HG02642 (cell line): ENCODE measurements around the gene COLGALT1.
A peak's percentile ranks its signal among the peaks of the same experiment; 100 is the strongest.
"Not testable (repeated sequence)": the region's sequence is repeated elsewhere in the genome, so short reads cannot be mapped to it uniquely, and the experiment has no call there.

ENCODE experiments used
- ATAC-seq: cut with Tn5 transposase; IDR thresholded peaks from one replicate; pipeline ENCODE4 v1.9.1; 2021; ENCODE audit warnings: mild to moderate bottlenecking; ENCODE audit not compliant: unreplicated experiment, poor library complexity

COLGALT1 gene

DNA sequence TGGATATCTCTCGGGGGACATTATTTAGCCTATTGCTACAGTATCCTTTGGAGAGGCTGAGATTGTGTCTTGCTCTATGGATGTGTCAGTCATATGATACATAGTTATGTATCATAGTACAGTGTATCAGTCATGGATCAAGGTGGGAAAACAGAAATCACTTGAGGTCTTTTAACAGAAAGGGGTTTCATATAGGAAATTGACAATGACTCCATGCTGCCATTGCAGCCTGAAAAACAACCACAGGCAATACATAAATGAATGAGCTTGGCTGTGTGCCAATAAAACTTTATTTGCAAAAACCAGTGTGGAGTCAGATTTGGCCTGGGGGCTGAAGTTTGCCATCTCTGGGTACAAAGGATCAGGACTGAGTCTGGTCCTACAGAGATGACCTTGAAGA is 35.4 kb downstream of the COLGALT1 start:
- no peak for ATAC-seq

- ATAC-seq = not testable (repeated sequence)
Observed at GRCh38 chr19:17594296-17594695, 38.8 kb downstream of the COLGALT1 start.

DNA sequence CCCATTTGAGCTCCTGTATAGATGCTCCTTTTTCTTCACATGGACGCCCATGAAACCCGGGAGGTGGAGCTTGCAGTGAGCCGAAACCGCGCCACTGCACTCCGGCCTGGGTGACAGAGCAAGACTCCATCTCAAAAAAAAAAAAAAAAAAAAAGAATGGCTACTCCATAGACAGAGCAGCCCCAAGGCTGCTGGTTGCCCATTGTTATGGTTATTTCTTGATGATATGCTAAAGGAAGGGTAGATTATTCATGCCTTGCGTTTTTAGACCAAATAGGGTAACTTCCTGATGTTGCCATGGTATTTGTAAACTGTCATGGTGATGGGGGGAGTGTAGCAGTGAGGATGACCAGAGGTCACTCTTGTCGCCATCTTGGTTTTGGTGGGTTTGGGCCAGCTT is 42.6 kb downstream of the COLGALT1 start:
- not testable (repeated sequence) for ATAC-seq

DNA sequence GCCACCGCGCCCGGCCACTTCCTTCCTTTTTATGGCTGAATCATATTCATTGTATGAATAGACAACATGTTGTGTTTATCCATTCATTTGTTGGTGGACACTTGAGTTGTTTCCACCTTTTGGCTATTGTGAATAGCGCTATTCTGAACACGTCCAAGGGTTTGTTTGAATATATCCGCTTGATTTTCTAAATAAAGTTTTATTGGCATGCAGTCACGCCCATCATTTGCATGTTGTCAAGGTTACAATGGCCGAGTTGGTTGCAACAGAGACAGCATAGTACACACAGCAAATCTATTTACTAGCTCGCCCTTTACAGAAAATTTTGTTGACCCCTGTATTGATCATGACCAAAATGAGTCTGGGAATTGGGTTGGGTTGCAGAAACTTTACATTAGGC is 43.5 kb downstream of the COLGALT1 start:
- no peak for ATAC-seq

GRCh38 chr19:17599780-17600179 is 44.3 kb downstream of the COLGALT1 start:
- ATAC-seq = no peak

DNA sequence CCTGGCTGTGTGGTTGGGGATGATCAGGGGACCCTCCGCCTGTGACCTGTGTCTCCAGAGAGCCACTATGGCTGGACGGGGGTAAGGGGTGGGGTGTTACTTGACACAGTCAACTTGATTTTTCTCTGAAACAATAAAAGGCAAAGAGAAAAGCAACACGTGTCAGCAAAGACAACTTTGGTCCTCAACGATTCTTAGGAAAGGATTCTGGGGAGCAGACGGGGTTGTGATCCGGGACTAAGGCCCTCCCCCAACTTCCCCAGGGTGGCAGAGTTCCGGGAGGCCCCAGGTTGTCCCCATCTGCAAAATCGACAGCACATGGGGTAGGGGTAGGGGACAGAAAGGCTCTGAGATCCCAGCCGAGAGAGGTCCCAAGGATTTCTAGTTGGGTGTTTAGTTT is 46.2 kb downstream of the COLGALT1 start:
- ATAC-seq = no peak

DNA sequence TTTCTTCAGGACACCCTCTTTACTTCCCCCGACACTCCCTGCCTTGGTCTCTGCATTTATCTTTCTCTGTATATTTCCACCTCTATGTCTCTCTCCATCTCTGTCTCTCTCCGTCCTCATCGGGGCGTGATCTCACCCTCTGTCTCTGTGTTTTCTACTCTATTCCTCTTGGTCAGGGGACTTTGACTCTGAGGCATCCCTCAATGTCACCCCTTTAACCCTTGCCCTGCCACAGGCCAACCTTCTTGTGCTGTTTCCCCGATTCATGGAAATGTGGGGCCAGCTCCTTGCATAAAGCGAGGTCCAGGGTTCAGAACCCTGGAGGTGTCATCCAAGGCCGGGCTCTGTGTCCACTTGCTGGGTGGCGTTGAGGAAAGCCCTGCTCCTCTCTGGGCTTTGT is 46.8 kb downstream of the COLGALT1 start:
- ATAC-seq = no peak

DNA sequence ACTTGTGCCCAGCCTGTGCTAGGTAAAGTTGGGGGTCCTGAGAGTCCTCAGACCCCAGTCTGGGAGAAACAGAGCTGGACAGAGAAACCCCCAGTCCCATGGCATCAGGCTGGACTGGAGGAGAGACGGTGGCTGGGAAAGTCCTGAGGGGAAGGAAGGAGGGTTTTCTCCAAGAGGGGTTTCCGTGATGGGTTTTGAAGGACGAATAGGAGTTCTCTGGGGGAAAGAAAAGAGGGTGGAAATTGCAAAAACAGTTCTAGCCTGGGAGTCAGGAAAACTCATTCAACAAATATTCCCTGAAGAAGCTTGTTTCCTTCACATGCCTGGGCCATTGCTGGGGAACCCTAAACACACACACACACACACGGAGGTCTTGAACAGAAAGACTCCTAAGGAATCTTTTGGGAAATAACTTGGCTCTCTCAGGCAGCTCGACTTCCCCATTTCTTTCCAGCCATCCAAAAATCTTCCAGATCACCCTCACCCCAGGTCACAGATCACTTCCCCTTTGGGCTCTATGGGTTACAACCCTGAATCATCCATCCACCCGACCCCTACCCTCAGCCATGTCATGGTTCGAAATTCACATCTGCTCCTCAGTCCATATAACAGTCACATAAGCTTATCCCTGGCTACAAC is 47.5 kb downstream of the COLGALT1 start:
- ATAC-seq = no peak

- ATAC-seq = no peak
Observed at GRCh38 chr19:17604372-17605025, 49.0 kb downstream of the COLGALT1 start.

DNA sequence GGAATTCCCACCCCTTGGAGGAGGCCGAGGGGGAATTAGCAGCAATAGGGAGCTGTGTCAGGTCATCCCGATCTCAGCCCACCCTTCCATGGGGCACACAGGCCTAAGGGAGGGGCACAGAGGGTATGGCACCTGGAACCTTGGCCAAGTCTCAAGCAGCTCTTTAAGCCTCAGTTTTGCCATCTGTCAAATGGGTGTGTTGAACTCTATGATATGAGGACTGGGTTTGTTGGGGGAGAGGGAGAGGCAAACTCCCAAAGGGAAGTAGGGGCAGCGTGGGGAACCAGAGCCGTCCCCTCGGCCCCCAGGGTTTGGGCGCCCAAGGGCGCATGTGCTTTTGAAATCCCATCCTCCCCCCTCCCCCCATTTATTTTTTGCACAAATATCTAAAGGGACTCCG is 49.7 kb downstream of the COLGALT1 start:
- ATAC-seq = no peak

DNA sequence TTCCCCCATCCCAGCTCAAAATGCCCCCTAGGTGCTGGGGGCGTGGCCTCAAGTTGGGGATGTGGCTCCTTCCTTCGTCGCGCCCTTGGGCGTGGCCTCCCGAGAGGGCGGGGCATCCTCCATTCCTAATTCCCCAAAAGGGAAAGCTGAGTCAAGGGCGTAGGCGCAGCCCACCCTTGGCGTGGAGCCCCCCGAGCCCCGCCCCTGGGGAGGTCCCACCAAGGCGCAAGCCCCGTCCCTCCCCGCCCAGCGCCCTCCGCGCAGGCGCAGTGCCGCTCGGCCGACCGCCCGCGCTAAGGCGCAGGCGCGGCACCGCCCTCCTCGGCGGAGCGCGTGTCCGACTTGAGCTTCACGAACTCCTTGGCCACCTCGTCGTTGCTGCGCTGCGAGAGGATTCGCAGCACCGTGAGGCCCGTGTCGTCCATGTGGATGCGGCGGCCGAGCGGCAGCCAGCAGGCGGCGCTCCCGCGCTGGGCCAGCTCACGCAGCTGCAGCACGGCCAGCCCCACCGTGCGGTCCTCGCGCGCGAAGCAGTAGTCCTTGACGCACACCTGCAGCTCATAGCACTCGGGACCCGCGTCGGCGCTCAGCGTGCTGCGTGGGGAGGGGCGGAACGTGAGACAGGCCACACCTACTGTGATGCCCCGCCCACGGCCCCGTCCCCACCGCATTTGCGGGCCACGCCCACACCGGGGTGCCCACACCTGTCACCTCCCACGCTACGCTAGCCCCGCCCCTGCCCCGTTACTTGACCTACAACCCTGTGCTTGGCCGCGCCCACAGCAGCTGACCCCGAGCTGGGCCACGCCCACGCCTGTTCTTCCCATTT is 50.5 kb downstream of the COLGALT1 start:
- peak; percentile 66 for ATAC-seq

- ATAC-seq = no peak
Observed at GRCh38 chr19:17606590-17607185, 51.2 kb downstream of the COLGALT1 start.

- ATAC-seq = no peak
Observed at GRCh38 chr19:17607936-17608335, 52.5 kb downstream of the COLGALT1 start.

DNA sequence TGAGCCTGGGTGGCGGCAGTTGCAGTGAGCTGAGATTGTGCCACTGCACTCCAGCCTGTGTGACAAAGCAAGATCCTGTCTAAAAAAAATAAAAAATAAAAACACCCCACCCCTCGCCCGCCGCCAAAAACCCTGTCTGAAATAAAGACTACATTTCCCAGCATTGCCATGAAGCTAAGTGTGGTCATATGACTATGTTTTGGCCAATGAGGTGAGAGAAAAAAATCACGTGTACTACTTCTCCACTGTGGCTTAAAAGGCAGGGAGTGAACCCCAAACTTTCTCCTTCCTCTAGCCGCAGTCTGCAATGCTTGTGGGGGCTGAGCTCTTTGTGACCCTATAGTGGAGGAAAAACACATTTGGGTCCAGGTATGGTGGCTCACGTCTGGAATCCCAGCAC is 54.9 kb downstream of the COLGALT1 start:
- no peak for ATAC-seq

DNA sequence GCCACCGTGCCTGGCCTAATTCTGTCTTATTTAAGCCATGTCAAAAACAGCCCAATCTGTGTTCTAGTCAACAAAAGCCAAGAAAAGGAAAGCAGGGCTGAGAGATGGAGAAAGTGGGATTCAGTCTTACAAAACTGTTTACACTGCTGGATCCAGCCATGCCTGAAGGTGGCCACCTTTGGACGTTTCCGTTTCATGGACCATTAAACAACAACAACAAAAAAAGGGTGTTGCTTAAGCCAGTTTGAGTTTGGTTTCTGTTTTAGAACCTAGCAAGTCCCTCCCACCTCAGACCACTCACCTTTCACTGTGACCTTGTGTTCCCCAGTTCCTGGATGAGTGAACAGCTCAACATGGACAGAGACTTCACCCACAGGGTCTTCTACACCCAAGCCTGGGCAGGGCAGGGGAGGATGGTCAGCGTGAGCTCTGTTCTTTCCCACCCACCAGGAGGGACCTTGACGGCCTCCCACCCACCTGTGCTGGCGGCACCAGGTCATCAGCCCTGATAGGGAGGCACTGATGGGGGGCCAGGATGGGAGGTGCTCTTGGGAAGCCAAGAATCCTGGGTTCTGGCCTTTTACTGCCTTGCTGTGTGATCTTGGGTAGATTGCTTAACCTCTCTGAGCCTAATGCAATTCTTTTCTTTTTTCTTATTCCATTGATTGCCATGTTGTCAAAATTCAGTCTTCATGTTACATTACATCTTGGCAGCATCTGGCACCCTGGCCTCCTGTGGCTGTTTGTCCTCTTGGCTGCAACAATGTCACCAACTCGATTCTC is 56.2 kb downstream of the COLGALT1 start:
- no peak for ATAC-seq

DNA sequence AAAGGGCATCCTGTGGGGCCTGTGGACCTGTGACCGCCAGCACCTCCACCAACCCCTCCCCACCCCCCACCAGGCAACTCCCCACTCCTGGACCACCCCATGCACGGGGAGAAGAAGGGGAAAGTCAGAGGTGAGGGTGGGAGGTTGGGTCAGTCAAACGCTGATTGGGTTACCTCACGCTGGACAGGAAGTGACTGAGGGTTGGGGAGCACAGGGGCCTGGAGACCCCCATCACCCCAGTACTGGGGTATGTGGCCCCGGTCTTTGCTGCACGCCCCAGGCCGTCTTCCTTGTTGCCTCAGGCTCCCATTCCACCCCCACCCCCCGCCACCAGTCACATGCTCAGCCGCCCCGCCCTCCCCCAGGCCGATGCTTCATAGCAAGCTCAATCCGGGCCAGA is 59.0 kb downstream of the COLGALT1 start:
- no peak for ATAC-seq

- no peak for ATAC-seq
Observed at GRCh38 chr19:17615889-17616685, 60.6 kb downstream of the COLGALT1 start.

DNA sequence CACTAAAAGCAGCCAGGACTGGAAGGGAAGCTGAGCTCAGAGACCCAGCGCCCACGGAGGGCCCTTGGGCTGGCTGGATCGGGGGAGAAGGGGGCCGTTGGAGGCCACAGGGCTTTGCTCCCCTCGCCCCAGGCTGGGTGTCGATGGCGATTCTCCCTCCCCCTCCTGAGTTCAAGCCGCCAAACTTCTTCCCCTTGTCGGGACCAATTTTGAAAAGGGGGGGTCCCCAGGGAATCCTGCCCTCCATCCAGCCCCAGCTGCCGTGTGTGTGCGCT is 61.2 kb downstream of the COLGALT1 start:
- ATAC-seq = no peak

DNA sequence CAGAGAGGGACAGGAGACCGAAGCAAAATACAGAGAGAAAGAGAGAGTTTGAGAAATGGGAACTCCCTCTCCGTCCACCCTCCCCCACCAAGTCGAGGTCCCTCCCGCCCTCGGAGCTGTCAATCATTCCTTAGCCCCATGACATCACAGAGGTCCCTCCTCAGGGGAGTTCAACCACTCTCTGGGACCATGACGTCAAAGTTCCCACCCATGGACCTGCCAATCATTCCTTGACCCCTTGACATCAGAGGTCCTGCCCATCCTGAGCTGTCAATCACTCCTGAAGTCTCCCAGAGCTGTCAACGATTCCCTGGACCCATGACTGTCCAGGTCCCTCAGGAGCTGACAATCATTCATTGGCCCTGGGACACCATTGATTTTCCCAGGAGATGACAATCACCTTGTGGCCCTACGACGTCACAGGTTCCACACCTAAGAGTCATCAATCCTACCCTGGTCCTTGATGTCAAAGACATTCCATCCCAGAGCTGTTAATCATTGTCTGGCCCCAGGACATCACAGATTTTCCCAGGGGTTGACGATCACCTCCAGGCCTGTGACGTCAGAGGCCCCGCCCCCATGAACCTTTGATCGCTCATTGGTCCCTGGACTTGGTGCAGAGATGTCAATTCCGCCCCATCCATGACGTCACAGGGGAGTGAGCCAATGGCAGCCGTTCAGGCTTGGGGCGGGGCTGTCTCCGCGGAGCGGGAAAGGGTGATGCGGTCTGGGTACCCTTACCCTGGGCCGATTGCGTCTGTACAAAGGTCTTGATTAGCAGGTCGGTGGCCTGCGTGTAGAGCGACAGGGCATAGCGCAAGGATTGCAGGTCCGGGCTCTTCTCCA is 61.7 kb downstream of the COLGALT1 start:
- ATAC-seq = no peak
